Measurements from ENCODE around the gene SCIMP.
A peak's percentile ranks its signal among the peaks of the same experiment; 100 is the strongest.
"Not testable (repeated sequence)": the region's sequence is repeated elsewhere in the genome, so short reads cannot be mapped to it uniquely, and the experiment has no call there.

Gene SCIMP

DNA sequence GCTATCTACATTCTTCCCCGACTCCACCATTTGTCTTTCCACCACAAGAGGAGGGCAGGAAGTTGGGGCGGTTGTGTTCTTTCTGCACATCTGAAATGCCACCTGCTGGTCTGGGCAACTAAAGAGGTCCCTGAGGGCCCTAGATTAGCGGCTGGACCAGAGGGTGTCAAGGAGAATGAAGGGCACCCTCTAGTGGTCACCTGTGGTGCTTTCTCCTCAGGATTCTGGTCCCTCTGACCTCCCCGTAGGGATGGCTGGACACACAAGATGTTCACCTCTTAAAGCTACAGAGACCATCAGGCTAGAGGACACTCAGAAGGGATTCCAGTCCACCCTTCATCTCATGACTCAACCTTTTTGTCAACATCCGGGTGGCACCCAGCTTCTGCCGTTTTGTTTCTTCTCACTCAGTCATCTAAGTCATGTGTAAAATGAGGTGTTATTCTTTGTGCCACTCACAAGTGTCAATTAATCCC lies 2.9 kb upstream of the SCIMP start:
- DNase-seq, result peak; percentile 29

DNA sequence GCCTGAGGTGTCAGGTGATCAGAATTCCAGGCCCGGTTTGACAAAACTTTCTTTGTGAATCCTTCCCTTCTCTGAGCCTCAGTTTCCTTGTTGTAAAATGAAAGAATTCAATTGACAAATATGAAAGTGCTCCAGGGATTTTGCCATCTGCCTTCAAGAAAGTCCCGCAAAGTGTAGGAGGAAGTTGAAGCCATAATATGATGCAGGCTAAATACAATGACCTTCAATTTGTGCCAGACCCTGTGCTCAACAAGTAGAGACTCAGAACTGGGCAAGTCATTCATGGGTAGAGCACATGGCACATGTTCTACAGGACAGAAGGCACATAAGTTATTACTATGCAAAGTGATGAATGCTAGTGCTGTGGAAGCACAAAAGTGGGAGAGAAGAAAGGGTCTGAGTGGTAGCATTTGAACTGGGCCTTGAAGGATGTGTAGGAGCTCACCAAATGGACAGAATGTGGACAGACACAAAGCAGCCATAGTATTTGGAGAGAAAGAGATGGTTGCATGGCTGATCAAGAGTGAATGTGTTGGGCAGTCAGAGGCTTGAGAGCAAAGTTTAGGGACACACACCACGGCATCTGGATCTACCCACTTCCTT lies 2.4 kb upstream of the SCIMP start:
- DNase-seq, result no peak

DNA sequence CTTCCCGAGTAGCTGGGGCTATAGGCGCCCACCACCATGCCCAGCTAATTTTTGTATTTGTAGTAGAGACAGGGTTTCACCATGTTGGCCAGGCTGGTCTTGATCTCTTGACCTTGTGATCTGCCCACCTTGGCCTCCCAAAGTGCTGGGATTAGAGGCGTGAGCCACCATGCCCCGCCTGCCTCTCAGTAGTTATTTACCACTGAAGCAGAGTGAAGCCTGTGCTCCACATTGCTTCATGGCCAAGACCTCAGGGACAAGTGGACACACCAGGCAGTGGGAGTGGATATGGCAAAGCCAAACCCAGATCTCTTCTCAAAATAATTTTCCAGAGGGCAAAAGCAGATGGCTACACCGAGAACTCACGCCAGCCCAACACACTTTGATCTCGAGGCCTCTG lies 1.2 kb downstream of the SCIMP start:
- DNase-seq, result not testable (repeated sequence)

DNA sequence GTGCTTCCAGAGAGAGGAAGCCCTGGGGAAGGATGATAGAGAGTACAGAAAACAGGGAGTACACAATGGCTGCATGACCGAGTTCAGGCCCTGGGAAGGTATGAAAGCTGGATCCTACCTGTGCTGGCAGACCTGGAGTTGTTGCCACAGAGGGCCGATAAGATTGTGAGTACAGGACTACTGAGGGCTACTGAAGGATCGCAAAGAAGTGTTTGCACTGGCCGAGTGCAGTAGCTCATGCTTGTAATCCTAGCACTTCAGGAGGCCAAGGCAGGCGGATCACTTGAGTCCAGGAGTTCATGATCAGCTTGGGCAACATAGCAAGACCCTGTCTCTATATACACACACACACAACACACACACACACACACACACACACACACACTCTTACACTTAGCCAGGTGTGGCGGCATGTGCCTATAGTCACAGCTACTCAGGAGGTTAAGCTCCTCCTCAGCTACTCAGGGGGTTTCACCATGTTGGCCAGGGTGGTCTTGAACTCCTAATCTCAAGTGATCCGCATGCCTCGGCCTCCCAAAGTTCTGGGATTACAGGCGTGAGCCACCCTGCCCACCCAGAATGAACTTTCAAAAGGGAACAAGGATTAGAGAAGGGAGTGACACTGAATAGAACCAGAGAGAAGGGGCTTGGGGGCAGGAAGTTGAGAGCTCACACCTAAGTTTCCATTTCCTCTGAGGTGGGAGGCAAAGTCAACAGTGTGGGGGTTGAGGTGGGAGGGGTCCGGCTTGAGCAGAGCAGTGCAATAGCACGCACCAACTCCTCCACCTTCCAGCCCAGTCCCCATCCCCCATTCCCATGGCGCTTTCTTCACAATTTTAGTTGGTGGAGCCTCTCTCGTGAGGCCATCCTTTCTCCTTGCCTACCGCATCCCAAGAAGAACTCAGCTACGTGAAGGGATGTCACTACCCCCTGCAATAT lies 7.5 kb downstream of the SCIMP start:
- DNase-seq, result no peak

DNA sequence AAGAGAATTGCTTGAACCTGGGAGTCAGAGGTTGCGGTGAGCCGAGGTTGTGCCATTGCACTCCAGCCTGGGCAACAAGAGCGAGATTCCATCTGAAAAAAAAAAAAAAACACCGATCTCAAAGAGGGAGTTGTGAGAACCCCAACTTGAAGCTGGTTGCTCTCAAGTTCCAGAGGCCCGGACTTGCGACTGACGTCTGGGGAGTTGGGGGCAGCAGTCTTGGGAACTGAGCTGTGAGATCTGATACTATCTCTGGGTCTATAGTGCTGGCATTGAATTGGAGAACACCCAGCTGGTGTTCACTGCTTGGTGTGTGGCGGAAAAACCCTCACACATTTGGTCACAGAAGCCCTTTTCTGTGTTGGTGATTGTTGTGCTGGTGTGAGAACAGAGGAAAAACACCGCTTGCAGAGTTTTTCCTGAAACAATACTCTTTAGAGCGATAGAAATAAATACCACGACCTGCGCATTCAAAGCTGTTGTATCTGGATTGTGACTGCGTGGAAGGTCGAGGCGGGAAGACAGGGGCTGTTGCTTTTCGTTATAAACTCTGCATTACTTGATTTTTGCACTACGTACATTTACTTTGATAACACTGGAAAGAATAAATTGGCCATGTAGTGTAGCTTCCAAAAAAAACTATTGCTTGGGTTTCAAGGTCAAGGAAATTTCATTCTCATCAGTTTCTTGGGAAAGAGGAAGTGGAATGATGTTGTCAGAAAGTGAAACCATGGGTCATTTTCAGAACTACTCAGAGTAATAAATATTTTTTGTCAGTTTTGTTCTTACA lies 8.8 kb downstream of the SCIMP start:
- DNase-seq, result no peak

DNA sequence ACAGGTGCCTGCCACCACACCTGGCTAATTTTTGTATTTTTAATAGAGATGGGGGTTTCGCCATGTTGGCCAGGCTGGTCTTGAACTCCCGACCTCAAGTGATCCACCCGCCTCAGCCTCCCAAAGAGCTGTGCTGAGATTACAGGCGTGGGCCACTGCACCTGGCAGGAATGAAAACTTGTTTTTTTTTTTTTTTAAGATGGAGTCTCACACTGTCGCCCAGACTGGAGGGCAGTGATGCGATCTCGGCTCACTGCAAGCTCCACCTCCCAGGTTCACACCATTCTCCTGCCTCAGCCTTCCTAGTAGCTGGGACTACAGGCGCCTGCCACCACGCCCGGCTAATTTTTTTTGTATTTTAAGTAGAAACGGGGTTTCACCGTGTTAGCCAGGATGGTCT lies 12.7 kb downstream of the SCIMP start:
- DNase-seq, result not testable (repeated sequence)

DNA sequence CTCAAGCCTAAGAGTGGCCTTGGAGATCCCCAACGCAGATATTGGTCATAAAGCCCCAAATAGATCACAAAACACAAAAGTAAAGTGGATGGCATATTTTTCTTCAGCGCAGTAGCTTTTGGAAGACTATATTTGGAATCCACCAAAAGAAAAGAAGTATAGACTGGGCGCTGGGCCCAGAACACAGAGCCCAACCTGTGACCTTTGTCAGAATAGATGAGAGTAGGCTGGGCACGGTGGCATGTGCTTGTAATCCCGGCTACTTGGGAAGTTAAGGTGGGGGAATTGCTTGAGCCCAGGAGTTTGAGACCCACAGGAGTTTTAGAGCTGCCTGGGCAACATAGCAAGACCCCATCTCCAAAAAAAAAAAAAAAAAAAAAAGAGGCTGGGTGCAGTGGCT lies 14.6 kb downstream of the SCIMP start:
- DNase-seq, result no peak

DNA sequence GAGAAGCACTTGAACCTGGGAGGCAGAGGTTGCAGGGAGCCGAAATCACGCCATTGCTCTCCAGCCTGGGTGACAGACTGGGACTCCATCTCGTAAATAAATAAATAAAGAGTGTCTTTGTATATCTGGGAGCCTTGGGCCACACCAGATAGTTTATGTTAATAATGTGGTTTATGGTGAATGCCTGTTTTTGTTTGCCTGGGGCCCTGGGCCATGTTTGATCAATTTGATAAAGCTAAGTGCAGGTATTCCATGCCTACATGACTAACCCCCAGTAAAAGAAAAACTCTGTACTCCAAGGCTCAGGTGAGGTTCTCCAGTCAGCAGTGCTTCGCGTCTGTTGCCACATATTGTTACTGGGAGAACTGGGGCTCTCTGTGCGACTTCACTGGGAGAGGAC lies 15.1 kb downstream of the SCIMP start:
- DNase-seq, result no peak

DNA sequence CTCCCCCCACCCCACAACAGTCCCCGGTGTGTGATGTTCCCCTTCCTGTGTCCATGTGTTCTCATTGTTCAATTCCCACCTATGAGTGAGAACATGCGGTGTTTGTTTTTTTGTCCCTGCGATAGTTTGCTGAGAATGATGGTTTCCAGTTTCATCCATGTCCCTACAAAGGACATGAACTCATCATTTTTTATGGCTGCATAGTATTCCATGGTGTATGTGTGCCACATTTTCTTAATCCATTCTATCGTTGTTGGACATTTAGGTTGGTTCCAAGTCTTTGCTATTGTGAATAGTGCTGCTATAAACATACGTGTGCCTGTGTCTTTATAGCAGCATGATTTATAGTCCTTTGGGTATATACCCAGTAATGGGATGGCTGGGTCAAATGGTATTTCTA lies 17.1 kb downstream of the SCIMP start:
- DNase-seq, result not testable (repeated sequence)

DNA sequence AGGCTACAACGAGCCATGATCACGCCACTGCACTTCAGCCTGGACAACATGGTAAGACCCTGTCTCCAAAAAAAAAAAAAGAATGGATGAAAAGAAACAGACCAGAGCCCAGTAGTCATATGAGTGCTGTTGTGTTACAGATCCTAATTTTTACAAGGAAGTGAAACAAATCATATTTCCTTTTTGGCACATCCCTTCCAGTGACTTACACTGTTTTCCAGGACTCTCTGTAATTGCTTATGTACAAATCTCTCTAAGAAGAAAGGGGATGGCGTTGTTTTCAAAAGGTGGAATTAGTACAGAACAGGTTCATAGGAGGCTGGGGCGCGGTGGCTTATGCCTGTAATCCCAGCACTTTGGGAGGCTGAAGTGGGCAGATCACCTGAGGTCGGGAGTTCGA lies 23.2 kb downstream of the SCIMP start:
- DNase-seq, result no peak

DNA sequence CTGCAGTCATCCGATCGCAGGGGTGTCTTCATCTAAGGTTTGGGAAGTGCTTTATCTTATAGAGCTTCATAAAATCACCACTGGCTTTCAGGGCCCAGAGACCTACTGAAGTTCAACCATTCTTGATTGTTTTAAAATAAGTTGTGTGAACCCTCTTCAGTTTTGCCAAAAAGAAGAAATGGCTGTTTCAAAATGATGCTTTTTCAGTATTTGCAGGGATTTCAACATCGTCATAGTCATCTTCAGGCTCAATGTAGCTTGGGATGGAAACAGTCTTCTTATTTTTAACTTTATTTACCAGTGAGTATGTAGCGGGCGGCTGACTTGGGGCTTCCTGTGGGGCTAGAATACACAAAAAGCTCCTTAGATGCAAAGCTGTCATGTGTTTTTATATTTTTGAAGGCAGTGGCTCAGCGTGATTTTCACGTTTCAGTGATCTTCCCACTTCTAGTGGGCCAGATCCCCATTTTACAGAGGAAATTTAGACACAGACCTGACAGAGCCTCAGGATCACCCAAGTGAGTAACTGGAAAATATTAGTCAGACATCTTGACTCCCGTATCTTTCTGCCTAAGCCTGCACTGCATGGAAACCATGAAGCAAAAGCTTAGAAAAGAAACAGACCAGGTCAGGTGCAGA lies 23.9 kb downstream of the SCIMP start:
- DNase-seq, result no peak

DNA sequence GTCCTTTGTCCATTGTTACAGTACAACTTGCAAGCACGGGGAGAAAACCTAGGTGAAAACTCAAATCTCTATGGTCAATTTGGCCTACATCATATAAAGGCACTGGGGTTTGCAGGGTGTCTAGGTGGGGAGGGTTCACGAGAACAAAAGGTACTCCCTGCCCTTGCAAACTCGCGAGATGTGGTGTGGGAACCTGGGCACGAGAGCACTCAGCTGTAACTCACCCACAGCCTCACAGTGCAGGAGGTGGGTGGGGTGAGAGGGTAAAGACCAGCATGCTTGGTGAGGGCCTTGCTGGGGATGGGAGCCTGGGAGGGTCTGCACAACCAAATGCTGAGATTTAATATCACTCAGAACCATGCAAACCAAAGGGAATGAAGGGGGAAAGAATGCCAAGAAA lies 24.6 kb downstream of the SCIMP start:
- DNase-seq, result no peak

DNA sequence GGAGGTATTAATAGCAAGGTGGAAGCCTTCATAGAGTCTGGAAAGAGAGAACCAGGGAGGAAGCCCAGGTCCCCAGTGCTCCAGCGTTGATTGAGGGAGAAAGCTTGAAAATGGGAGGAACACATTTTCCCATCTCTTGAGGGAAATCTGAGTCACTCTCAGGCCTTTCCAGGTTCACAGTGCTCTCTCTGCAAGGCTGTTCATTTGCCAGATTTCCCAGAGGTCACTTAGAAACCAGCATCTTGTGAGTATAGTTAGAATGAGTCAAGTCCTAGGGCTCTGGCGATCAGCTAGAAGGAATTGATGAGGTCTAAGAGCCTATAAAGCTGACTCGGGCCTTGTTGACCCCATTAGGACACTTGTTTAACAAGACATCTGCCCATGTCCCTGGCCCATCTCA lies 25.3 kb downstream of the SCIMP start:
- peak; percentile 19 for DNase-seq

DNA sequence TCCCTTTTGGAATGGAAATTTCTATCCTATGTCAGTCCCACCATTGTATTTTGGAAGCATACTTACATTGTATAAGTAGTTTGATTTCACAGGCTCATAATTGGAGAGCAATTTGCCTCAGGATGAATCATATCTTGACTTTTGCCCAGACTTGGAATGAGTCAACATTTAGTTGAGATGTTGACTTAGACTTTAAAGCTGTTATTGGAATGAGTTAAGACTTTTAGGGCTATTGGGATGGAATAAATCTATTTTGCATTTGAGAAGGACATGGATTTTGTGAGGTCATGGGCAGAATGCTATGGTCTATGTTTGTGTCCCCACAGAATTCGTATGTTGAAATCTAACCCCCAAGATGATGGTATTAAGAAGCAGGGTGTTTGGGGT lies 30.8 kb downstream of the SCIMP start:
- DNase-seq, result peak; percentile 49

DNA sequence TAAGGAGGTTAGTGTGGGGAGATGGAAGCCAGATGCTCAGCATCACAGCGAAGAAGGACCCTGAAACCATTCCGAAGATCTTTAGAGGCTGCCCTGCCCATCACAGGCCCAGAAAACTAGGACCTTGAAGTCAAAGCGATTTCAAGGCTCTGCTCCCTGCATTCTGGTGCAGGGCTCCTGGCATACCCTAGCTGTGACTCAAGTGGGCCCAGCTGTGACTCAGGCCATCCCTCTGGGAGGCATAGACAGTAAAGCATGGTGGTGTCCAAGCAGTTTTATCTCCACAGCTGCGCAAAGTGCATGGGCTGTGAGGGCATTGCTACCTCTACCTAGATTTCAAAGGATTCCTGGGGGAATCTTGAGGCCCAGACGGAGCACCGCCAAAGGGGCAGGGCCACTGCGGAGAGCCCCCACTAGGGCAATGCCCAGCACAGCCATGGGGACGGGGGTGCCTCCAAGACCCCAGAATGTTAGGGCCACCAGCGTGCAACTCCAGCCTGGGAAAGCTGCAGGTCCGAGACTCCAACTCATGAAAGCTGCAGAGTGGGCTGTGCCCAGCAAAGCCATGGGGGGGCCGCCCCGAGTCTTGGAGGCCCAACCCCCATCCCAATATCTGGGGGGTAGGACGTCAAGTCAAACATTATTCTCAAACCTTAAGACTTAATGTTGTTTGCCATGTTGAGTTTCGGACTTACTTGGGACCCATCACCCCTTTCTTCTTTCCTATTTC lies 31.3 kb downstream of the SCIMP start:
- DNase-seq, result peak; percentile 8

DNA sequence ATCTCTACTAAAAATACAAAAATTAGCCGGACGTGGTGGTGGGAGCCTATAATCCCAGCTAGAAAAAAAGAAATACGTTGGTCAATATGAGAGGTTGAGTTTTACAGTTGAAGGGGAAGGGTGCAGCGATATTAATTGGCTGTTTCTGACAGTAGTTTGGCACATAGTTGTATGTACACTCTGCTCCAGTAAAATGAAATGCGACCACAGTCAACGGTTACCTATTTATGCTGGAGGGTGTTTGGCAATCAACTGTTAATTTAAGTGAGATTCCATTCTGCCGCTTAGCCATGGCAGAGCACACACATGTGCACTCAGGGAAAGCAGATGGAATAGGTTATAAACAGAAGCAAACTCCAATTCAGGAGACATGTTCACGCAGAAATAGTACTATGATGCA lies 33.6 kb downstream of the SCIMP start:
- no peak for DNase-seq

DNA sequence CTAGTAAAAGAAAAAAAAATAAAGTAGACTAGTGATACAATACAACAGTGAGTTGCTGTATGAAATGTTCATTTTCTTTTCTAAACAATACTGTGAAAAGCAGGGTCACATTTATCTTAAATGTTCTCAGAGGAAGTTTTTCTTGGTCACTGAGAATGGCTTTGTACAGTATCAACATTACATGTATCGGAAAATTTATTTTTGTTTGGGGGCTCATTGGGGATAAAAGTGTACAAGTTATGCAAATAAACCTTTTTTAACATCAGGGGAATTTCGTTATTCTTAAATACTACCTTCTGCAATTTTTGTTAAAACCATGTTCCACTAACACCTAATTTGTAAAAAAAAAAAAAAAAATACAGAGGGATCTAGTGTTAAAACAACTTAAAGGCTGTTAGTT lies 34.3 kb downstream of the SCIMP start:
- no peak for DNase-seq

DNA sequence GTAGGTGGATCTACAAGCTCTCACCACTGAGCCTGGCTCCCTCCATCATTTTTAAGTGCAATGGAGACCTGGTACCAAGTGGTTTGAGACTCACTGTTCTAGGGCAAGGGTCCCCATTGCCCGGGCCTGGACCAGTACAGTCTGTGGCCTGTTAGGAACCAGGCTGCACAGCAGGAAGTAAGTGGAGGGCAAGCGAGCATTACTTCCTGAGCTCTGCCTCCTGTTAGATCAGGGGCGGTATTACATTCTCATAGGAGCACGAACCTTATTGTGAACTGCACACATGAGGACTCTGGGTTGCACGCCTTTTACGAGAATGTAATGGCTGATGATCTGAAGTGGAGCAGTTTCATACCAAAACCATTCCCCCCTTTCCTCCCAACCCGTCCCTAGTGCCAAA lies 36.2 kb downstream of the SCIMP start:
- DNase-seq, result no peak

DNA sequence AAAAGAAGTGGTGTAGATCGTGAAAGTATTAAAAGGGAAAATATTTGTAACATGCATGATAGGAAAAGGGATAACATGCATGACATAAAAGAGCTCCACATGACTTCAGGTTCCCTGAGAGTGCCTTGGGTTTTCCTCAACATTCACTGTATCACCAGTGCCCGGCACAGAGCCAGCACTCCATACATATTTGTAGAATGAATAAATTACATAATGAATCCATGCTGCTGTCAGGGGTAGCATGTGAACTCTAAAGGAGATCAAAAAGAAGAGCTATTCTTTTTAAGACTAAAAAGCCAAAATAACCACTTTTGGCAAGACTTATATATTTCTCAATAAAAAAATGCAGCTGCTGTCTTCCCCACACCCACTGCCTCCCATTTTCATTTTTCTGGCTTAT lies 40.3 kb downstream of the SCIMP start:
- peak; percentile 77 for DNase-seq

DNA sequence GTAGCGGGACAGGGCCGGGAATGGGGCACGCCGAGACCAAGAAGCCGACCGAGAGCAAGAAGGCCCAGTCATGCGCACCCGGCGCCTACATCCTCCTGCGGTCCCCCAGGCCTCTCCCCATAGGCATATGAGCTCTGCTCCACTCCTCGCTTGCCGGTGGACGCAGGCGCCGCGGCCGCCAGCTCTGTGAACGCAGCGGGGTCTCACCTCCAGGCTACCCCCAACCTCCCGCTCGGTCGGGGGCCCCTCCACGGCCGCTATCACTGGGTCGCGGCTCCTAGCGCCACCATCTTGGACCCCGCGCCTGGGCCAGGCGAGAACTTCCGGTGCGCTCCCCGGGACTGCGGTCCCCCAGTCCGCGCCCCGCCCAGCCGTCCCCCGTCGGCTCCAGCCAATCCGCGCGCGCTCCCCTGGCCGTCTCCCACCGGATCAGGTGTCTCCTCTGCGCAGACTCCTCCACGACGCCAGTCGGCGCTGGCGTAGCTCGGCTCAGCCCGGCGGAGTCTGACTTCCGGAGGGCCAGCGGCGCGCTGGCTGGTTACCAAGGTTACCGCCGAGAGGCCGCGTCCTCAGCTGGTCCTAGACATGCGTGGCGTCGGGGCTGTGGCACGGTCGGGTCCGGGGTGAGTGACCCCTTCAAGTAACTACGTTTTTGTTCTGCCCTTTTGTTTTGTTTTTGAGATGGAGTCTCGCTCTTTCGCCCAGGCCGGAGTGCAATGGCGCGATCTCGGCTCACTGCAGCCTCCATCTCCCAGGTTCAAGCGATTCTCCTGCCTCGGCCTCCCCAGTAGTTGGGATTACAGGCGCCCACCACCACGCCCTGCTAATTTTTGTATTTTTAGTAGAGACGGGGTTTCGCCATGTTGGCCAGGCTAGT lies 42.9 kb downstream of the SCIMP start, which contains the start of gene ZNF594:
ZNF594 (minus strand) TSS at position 328 of the 877 bp plus-strand sequence. CDS start 7,612 bp downstream, outside the sequence.
- DNase-seq, result peak; percentile 95

DNA sequence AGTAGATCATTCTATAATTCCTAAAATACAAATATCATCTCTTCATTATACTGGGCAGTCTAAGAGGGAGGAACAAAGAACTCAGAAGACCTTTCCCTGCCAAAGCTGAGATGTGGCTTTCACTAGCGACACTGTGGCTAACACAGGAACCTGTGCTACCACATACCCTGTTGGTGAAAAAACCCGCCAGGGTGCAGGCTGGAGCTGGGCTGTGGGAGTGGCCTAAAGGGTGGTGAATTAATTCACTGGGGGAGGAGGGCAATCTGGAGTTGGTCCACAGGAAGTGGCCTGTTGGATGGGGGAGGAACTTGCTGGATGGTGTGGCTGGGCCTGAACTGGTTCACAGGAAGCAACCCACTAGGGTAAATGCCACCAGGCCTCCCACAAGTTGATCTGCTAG lies 50.4 kb downstream of the SCIMP start:
- DNase-seq, result no peak

All from fibroblast of upper back skin (primary cell).